HFFc6 (cell line): ENCODE results near the gene ZNF430. TPM values are rescaled to one million over a fixed set of nuclear protein-coding genes. Genes with fewer than 3 reads are reported as not detected.

Source experiments
- DNase-seq: peaks from one replicate; pipeline ENCODE4 v3.0.0-alpha.2; 2018
- H3K27ac Mint-ChIP-seq: 2 replicates; pipeline ENCODE4 v1.8.0; 2020; ENCODE audit warnings: mild to moderate bottlenecking, mixed read lengths
- H3K27me3 Mint-ChIP-seq: 2 replicates; pipeline ENCODE4 v1.8.0; 2021; ENCODE audit warnings: mild to moderate bottlenecking, moderate library complexity, mixed read lengths; ENCODE audit not compliant: insufficient read depth
- H3K36me3 Mint-ChIP-seq: 2 replicates; pipeline ENCODE4 v1.8.0; 2021; ENCODE audit warnings: low read depth, mixed read lengths
- H3K4me1 Mint-ChIP-seq: 2 replicates; pipeline ENCODE4 v1.8.0; 2020; ENCODE audit warnings: low read depth, mixed read lengths
- H3K4me3 Mint-ChIP-seq: 2 replicates; pipeline ENCODE4 v1.8.0; 2020; ENCODE audit warnings: mild to moderate bottlenecking, moderate library complexity, mixed read lengths
- H3K9me3 Mint-ChIP-seq: 2 replicates; pipeline ENCODE4 v1.8.0; 2020; ENCODE audit warnings: mild to moderate bottlenecking, mixed read lengths
- CTCF ChIP-seq: fragments of 200-600 bp; sonication (generic); IDR thresholded peaks from 2 replicates; pipeline ENCODE4 v1.5.0; 2021; ENCODE audit warnings: antibody characterized with exemption, mild to moderate bottlenecking
- total RNA-seq, 6 experiments: library from RNA; stranded (reverse); fragmentation: NEBNext Ultra II Directional; extraction: Animal tissue kit (Norgen Biotek cat#: 25700); gene quantifications; 2 replicates in 1 of 6; 3 replicates in 5 of 6; pipeline ENCODE4 v1.2.3, GENCODE V29; 2021

The ZNF430 gene
- total RNA-seq, 6 experiments from 2014 or later: 5.4 to 9.2 (median 7.1) TPM

- Mint-ChIP-seq H3K4me1 (peaks cover 17% of the 10 kb centered on the region), H3K27me3 (no peaks in the 10 kb centered on the region), H3K27ac (no peak overlapping the region), H3K36me3 (peaks cover 49% of the 10 kb centered on the region), H3K4me3 (no peak overlapping the region), H3K9me3 (no peaks in the 10 kb centered on the region)
- TF ChIP-seq CTCF: no peak
- DNase-seq: no peak
These were observed 74.0 kb downstream of the ZNF430 start for GRCh38 chr19:21094347-21095025.

DNA sequence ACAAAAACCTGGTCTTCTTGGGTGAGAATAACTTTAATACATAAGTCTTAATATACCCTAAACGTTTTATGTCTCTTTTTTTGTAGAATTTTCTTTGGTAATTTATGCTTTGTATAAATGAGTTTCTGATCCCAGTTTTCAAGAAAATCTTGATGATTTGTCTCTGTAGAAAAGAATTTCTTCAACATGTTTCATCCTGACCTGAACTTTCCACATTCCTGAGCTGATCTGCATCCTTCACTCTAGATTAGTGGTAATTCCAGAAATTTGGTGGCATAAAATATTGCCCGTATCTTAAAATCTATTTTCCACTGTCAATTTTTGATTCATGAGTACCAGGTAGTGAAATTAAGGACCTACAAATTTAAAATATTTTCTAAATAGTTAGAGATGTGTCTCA lies 77.8 kb downstream of the ZNF430 start:
- Mint-ChIP-seq H3K27me3 (no peaks in the 10 kb centered on the region), H3K4me1 (no peaks in the 10 kb centered on the region), H3K27ac (no peak overlapping the region), H3K36me3 (peaks cover 47% of the 10 kb centered on the region), H3K4me3 (no peak overlapping the region), H3K9me3 (no peaks in the 10 kb centered on the region)
- TF ChIP-seq CTCF: no peak
- DNase-seq: no peak

- H3K27me3 Mint-ChIP-seq: no peaks in the 10 kb centered on the region; the same call in 1 of the 2 replicates
- peaks cover 47% of the 10 kb centered on the region for H3K36me3 Mint-ChIP-seq
- no peak overlapping the region for H3K4me3 Mint-ChIP-seq
- TF ChIP-seq CTCF: no peak
- H3K4me1 Mint-ChIP-seq: no peaks in the 10 kb centered on the region
- no peaks in the 10 kb centered on the region for H3K9me3 Mint-ChIP-seq
- no peak for DNase-seq
- H3K27ac Mint-ChIP-seq: no peak overlapping the region
These were observed 81.2 kb downstream of the ZNF430 start for GRCh38 chr19:21101521-21102242.

- H3K27me3 Mint-ChIP-seq: no peaks in the 10 kb centered on the region; the same call in 1 of the 2 replicates
- H3K9me3 Mint-ChIP-seq: peaks cover 7% of the 10 kb centered on the region
- DNase-seq: no peak
- peaks cover 15% of the 10 kb centered on the region; the same call in 1 of the 2 replicates for H3K4me1 Mint-ChIP-seq
- peaks cover 60% of the 10 kb centered on the region for H3K36me3 Mint-ChIP-seq
- H3K4me3 Mint-ChIP-seq: no peak overlapping the region
- no peak overlapping the region for H3K27ac Mint-ChIP-seq
- TF ChIP-seq CTCF: no peak
These were observed 88.7 kb downstream of the ZNF430 start for GRCh38 chr19:21109116-21109515.

Other genes starting within 250 kb of the ZNF430 start
- gene ZNF66, start 244.4 kb upstream of the ZNF430 start, total RNA-seq: 1 to 10 TPM in 5 of 6 experiments, under 1 TPM in 1; 0.62 to 1.4 (median 1.2) TPM
- gene ZNF85, start 97.4 kb upstream of the ZNF430 start, total RNA-seq: 1 to 10 TPM; 4.5 to 8.5 (median 7.6) TPM
- 10 to 100 TPM in 1 of 6 experiments, 1 to 10 TPM in 5; 5.4 to 10.8 (median 8.6) TPM for gene ZNF714, start 61.5 kb downstream of the ZNF430 start, total RNA-seq
- 1 to 10 TPM; 4.0 to 6.8 (median 5.4) TPM for gene ZNF431, start 121.4 kb downstream of the ZNF430 start, total RNA-seq